Measurements from ENCODE around the gene FRMD4B.

DNA sequence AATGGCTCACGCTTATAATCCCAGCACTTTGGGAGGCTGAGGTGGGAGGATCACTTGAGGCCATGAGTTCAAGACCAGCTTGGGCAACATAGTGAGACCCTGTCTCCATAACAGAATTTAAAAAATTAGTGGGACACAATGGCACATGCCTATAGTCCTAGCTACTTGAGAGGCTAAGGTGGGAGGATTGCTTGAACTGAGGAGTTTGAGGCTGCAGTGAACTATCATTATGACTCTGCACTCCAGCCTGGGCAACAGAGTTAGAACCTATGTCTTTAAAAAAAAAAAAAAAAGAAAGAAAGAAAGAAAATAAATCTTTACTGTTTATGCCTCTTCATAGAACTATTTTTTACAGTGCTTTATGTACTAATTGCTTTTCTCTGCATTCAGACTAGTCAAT is 178.9 kb downstream of the FRMD4B start:
- TF ChIP-seq, protein P1, sequence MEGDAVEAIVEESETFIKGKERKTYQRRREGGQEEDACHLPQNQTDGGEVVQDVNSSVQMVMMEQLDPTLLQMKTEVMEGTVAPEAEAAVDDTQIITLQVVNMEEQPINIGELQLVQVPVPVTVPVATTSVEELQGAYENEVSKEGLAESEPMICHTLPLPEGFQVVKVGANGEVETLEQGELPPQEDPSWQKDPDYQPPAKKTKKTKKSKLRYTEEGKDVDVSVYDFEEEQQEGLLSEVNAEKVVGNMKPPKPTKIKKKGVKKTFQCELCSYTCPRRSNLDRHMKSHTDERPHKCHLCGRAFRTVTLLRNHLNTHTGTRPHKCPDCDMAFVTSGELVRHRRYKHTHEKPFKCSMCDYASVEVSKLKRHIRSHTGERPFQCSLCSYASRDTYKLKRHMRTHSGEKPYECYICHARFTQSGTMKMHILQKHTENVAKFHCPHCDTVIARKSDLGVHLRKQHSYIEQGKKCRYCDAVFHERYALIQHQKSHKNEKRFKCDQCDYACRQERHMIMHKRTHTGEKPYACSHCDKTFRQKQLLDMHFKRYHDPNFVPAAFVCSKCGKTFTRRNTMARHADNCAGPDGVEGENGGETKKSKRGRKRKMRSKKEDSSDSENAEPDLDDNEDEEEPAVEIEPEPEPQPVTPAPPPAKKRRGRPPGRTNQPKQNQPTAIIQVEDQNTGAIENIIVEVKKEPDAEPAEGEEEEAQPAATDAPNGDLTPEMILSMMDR (conservative IDR thresholded peaks at IDR 0.05 in 1 of 2, IDR thresholded peaks at IDR 0.05 in 1 of 2; ENCODE audit: low read depth in 1 of 2, low read length in 2 of 2), result no peak
- TF ChIP-seq EZH2 (IDR thresholded peaks at IDR 0.05; ENCODE audit: low read length, missing control alignments), result no peak
